B cell (primary cell): ENCODE measurements around the gene NCS1. TPM values are rescaled to one million over a fixed set of nuclear protein-coding genes. Genes with fewer than 3 reads are reported as not detected.

Source experiments
- ATAC-seq: fragments of 200-7000 bp; cut with Tn5 transposase; one replicate; pipeline ENCODE4 v1.10.0; 2021; ENCODE audit warnings: low read depth, mild to moderate bottlenecking, moderate number of reproducible peaks, moderate library complexity
- CTCF ChIA-PET: fragments of 350-600 bp; sonication (Branson Sonifier 250); formaldehyde crosslinking; loops from one replicate; lab custom pipeline; 2021; ENCODE audit warnings: antibody characterized with exemption, inconsistent platforms; lab: Charles Lee
- POLR2A ChIA-PET: fragments of 350-600 bp; sonication (Branson Sonifier 250); formaldehyde crosslinking; loops from one replicate; lab custom pipeline; 2021; ENCODE audit warnings: antibody characterized with exemption; lab: Charles Lee
- DNase-seq: peaks from one replicate; pipeline ENCODE4 v3.0.0; 2013
- H2AFZ ChIP-seq: 2 replicates; pipeline ENCODE4 v1.6.1; 2012; ENCODE audit warnings: mild to moderate bottlenecking, low read depth, low read length; ENCODE audit not compliant: insufficient read depth, poor library complexity, severe bottlenecking
- H3K27ac ChIP-seq, 2 donors: 1 replicate in 1 of 2; 2 replicates in 1 of 2; pipeline ENCODE4 v1.5.1; 2012 to 2013; ENCODE audit warnings: low read length in 2 of 2, mild to moderate bottlenecking in 2 of 2, moderate library complexity in 1 of 2
- H3K27me3 ChIP-seq, 4 experiments: fragments of 200-600 bp in 1 of 4; sonication (generic) in 1 of 4; replicated peaks in 1 of 4; 1 replicate in 2 of 4; 2 replicates in 2 of 4; pipeline versions ENCODE4 v1.6.1 to v1.7.0; 2013 to 2016; ENCODE audit warnings: low read length in 3 of 4, mild to moderate bottlenecking in 2 of 4, mixed read lengths in 1 of 4, moderate library complexity in 1 of 4; ENCODE audit not compliant: insufficient read depth in 4 of 4, control insufficient read depth in 3 of 4; ENCODE audit errors: control extremely low read depth in 1 of 4
- H3K36me3 ChIP-seq, 2 experiments: replicated peaks in 1 of 2; 1 replicate in 1 of 2; 2 replicates in 1 of 2; pipeline versions ENCODE4 v1.6.1 to v1.7.1; 2013; ENCODE audit warnings: low read length in 1 of 2; ENCODE audit not compliant: insufficient read depth in 2 of 2, control insufficient read depth in 1 of 2; ENCODE audit errors: control extremely low read depth in 1 of 2, extremely low read depth in 1 of 2
- H3K4me1 ChIP-seq, 2 donors: fragments of 200-600 bp in 1 of 2; sonication (generic) in 1 of 2; 1 replicate in 1 of 2; 2 replicates in 1 of 2; pipeline versions ENCODE4 v1.5.1 to v1.6.1; 2013 to 2017; ENCODE audit warnings: low read length in 2 of 2; ENCODE audit not compliant: control insufficient read depth in 2 of 2, insufficient read depth in 2 of 2
- H3K4me2 ChIP-seq: replicated peaks from 2 replicates; pipeline ENCODE3; 2012; ENCODE audit warnings: mild to moderate bottlenecking, low read depth, low read length; ENCODE audit not compliant: poor library complexity, severe bottlenecking
- H3K4me3 ChIP-seq, 5 experiments: fragments of 200-600 bp in 1 of 5; sonication (generic) in 1 of 5; 1 replicate in 3 of 5; 2 replicates in 2 of 5; pipeline versions ENCODE4 v1.5.1 to v1.7.0; 2011 to 2016; ENCODE audit warnings: low read length in 4 of 5, mild to moderate bottlenecking in 4 of 5, low read depth in 2 of 5, control low read depth in 1 of 5, moderate library complexity in 1 of 5; ENCODE audit not compliant: insufficient read depth in 1 of 5; ENCODE audit errors: control extremely low read depth in 1 of 5, extremely low read depth in 1 of 5
- H3K79me2 ChIP-seq: fragments of 200-600 bp; sonication (generic); one replicate; pipeline ENCODE4 v1.6.0; 2016; ENCODE audit warnings: low read length; ENCODE audit not compliant: control insufficient read depth, insufficient read depth
- H3K9ac ChIP-seq: fragments of 200-600 bp; sonication (generic); 2 replicates; pipeline ENCODE4 v1.6.1; 2017; ENCODE audit warnings: mild to moderate bottlenecking, low read length, moderate library complexity
- H3K9me3 ChIP-seq, 3 donors: one replicate each; pipeline versions ENCODE4 v1.6.1 to v1.7.1; 2013; ENCODE audit warnings: low read length in 2 of 3; ENCODE audit not compliant: control insufficient read depth in 2 of 3, insufficient read depth in 1 of 3; ENCODE audit errors: control extremely low read depth in 1 of 3
- H4K20me1 ChIP-seq: 2 replicates; pipeline ENCODE4 v1.6.0; 2012; ENCODE audit warnings: mild to moderate bottlenecking, low read length; ENCODE audit not compliant: insufficient read depth, control insufficient read depth, poor library complexity, severe bottlenecking
- H3K27ac Mint-ChIP-seq: one replicate; pipeline ENCODE4 v1.8.0; 2021; ENCODE audit warnings: mixed read lengths
- H3K27me3 Mint-ChIP-seq: one replicate; pipeline ENCODE4 v1.8.0; 2021; ENCODE audit warnings: mixed read lengths
- H3K4me1 Mint-ChIP-seq: one replicate; pipeline ENCODE4 v1.8.0; 2021; ENCODE audit warnings: mixed read lengths
- H3K4me3 Mint-ChIP-seq: one replicate; pipeline ENCODE4 v1.8.0; 2021; ENCODE audit warnings: mixed read lengths
- H3K9me3 Mint-ChIP-seq: one replicate; pipeline ENCODE4 v1.8.0; 2022; ENCODE audit warnings: mixed read lengths; ENCODE audit not compliant: insufficient read depth
- EZH2 ChIP-seq: IDR thresholded peaks from 2 replicates; pipeline ENCODE4 v1.6.1; 2012; ENCODE audit warnings: borderline replicate concordance, low read depth, mild to moderate bottlenecking, moderate library complexity, low read length; ENCODE audit not compliant: insufficient read depth, poor library complexity, severe bottlenecking
- WGBS: methylation state at CpG from one replicate; pipeline ENCODE4 v1.1.5; 2013; ENCODE audit warnings: missing lambda C conversion rate; ENCODE audit not compliant: insufficient coverage; 5-methylcytosine and 5-hydroxymethylcytosine counted together
- intact Hi-C: fragments of 100-400 bp; cut with micrococcal nuclease; formaldehyde crosslinking; loops from one replicate; pipeline ENCODE4 v1.10.0; 2022
- polyA plus RNA-seq: library from polyadenylated mRNA; depleted of rRNA; stranded (reverse); fragments of >200 nt; gene quantifications from 2 replicates; pipeline ENCODE4 v1.2.3, GENCODE V29; 2012
- total RNA-seq, 2 donors: library from RNA; stranded (reverse); fragments of 120-200 nt in 1 of 2; gene quantifications; 1 replicate in 1 of 2; 2 replicates in 1 of 2; pipeline versions ENCODE4 v1.2.3 to v1.2.4, GENCODE V29; 2013 to 2022
- TF ChIP-seq, protein P1 (sequence below): fragments of 200-600 bp; IDR thresholded peaks from one replicate; pipeline ENCODE4 v1.8.0; 2022; ENCODE audit warnings: antibody characterized with exemption, mild to moderate bottlenecking

Gene NCS1
- total and polyA plus RNA-seq, 2 donors (not counting 1 experiment from before 2014, with no cell fraction given), result 0.39 TPM; not detected in 1

DNA sequence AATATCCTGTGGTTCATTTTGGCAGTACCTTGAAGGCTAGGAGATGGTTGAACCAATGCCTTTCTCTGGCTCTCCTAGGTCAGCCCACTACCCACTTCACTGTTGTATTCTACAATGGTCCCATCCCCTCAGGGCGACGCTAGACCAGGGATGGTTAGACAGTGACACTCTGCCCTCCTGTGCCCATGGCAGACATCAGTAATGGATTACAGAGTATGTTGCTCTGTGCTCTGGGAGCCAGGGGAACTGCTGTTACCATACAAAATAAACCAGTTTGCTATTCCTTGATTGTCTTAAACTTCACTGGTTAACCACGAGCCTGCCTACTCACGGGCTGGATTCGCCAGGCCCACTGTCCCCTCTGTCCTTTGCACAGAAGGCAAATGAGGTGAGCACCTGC is 33.7 kb downstream of the NCS1 start:
- WGBS, result 85% methylated on average over 5 of the region's 5 CpGs
- no peak overlapping the region for H3K27ac ChIP-seq
- CTCF ChIA-PET, result interaction anchor here (0.7 kb wide), 1 partner anchor 1199 kb away, joined by 3 read pairs; no protein-coding TSS in a partner anchor
- no peak overlapping the region for H3K4me2 ChIP-seq
- peaks cover 7% of the 10 kb centered on the region for H3K27me3 Mint-ChIP-seq
- intact Hi-C loops, result no loop called here
- H4K20me1 ChIP-seq, result no peaks in the 10 kb centered on the region
- H3K79me2 ChIP-seq, result no peaks in the 10 kb centered on the region
- no peak overlapping the region for H3K27ac Mint-ChIP-seq
- TF ChIP-seq, protein P1, sequence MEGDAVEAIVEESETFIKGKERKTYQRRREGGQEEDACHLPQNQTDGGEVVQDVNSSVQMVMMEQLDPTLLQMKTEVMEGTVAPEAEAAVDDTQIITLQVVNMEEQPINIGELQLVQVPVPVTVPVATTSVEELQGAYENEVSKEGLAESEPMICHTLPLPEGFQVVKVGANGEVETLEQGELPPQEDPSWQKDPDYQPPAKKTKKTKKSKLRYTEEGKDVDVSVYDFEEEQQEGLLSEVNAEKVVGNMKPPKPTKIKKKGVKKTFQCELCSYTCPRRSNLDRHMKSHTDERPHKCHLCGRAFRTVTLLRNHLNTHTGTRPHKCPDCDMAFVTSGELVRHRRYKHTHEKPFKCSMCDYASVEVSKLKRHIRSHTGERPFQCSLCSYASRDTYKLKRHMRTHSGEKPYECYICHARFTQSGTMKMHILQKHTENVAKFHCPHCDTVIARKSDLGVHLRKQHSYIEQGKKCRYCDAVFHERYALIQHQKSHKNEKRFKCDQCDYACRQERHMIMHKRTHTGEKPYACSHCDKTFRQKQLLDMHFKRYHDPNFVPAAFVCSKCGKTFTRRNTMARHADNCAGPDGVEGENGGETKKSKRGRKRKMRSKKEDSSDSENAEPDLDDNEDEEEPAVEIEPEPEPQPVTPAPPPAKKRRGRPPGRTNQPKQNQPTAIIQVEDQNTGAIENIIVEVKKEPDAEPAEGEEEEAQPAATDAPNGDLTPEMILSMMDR, result no peak
- no peak for TF ChIP-seq EZH2
- H3K9me3 Mint-ChIP-seq, result no peaks in the 10 kb centered on the region
- H2AFZ ChIP-seq, result no peak overlapping the region
- no peak overlapping the region for H3K4me3 ChIP-seq
- no peaks in the 10 kb centered on the region for H3K4me1 Mint-ChIP-seq
- H3K9me3 ChIP-seq, result no peaks in the 10 kb centered on the region
- H3K27me3 ChIP-seq, result no peaks in the 10 kb centered on the region
- no peak overlapping the region for H3K4me3 Mint-ChIP-seq
- no peaks in the 10 kb centered on the region for H3K36me3 ChIP-seq
- POLR2A ChIA-PET, result no interaction called here
- no peak overlapping the region for H3K9ac ChIP-seq
- no peak for ATAC-seq
- DNase-seq, result no peak
- no peaks in the 10 kb centered on the region for H3K4me1 ChIP-seq

DNA sequence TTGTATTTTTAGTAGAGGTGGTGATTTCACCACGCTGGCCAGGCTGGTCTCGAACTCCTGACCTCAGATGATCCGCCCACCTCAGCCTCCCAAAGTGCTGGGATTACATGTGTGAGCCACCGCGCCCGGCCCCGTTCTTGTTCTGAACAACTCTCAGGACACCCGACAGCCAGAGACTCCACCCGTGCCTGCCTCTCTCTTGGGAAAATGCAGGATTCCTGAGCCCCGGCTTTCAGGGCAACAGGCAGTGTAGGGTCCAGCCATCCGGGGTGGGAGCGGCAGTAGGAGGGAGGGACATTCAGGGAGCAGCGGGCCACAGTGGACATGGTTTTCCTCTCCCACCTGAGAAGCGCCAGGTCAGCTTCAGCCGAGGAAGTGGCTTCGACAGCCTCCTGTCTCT is 34.4 kb downstream of the NCS1 start:
- CTCF ChIA-PET, result interaction anchor here (0.6 kb wide), 1 partner anchor 183 kb away, joined by 4 read pairs; no protein-coding TSS in a partner anchor
- H3K36me3 ChIP-seq, result no peaks in the 10 kb centered on the region
- no peak overlapping the region for H3K9ac ChIP-seq
- ATAC-seq (no peak), DNase-seq (no peak)
- H3K27ac ChIP-seq, result no peak overlapping the region
- H3K4me2 ChIP-seq, result no peak overlapping the region
- H3K79me2 ChIP-seq, result no peaks in the 10 kb centered on the region
- no peak overlapping the region for H3K4me3 ChIP-seq
- Mint-ChIP-seq H3K9me3 (no peaks in the 10 kb centered on the region), H3K27me3 (peaks cover 7% of the 10 kb centered on the region), H3K4me1 (no peaks in the 10 kb centered on the region), H3K27ac (no peak overlapping the region), H3K4me3 (no peak overlapping the region)
- intact Hi-C loops, result no loop called here
- no peaks in the 10 kb centered on the region for H3K27me3 ChIP-seq
- no peak overlapping the region for H2AFZ ChIP-seq
- H3K9me3 ChIP-seq, result no peaks in the 10 kb centered on the region
- H4K20me1 ChIP-seq, result no peaks in the 10 kb centered on the region
- no peak for TF ChIP-seq EZH2
- TF ChIP-seq, protein P1, result no peak
- POLR2A ChIA-PET, result no interaction called here
- no peaks in the 10 kb centered on the region for H3K4me1 ChIP-seq
- 90% methylated on average over 16 of the region's 16 CpGs for WGBS
